Activated gamma-delta T cell treated with Interleukin-2 at 50 U/mL for 16 hours (primary cell): ENCODE data around the gene RAI1.

Source experiments
- DNase-seq: peaks from one replicate; pipeline ENCODE4 v3.0.0-alpha.2; 2020

The RAI1 gene

GRCh38 chr17:17819111-17819510 lies 137.9 kb downstream of the RAI1 start:
- DNase-seq, result no peak

DNA sequence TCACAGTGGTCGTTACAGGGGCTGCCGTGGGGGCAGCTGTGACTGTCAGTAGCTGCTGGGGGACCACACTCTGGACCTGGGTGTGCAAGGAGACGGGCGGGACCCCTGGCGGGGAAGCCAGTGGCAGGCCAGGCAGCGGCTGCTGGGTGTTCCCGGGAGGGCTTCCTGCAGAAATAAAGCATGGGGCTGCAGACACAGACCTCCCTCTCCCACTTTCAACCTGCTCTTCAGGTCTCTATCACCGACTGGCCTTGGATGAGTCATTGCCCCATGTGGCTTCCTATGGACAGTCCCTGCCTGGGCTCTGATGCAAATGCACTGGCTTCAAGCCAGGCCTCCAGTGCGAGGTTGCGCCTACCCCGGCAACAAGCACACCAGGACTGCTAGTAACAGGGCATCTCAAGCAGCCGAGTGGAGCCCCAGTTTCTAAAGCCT lies 138.3 kb downstream of the RAI1 start:
- peak; percentile 39 for DNase-seq

DNA sequence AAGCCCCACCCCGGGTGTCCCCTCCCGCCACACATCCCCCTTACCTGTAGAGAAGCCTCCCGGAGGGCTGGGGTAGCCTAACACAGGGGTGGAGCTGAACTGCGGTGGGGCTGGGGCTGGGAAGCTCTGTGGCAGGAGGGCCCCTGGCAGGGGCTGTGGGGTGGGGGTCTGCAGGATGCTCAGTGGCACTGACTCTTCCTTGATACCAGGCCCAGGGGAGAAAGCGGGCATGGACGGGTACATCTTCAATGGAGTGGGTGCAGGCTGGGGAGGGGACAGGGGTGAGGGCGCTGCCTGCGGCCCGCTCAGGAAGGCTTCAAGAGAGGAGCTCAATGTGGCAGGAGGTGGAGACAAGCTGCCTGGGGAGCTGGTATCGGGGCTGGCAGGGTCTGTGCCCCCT lies 138.8 kb downstream of the RAI1 start:
- no peak for DNase-seq

GRCh38 chr17:17820463-17821158 lies 139.4 kb downstream of the RAI1 start:
- DNase-seq, result no peak

GRCh38 chr17:17822189-17822588 lies 140.9 kb downstream of the RAI1 start:
- DNase-seq, result no peak

DNA sequence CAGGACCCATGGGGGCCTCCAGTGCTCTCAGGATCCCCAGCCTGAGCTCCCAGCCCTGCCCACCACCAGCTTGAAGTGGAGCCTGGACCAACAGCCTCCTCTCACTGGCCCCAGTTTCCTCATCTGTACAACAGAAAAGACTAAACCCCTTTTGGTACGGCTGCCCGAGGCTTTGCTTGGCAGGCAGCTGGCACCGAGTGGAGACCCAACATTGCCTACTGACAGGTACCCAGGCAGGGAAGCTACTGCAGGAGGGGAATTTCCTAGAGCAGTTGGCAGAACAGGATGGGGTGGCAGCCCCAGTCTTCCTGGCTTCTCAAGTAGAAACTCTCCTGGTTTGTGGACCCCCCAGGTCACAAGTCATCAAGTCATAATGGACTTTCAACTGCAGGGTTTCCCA lies 141.4 kb downstream of the RAI1 start:
- DNase-seq, result no peak

DNA sequence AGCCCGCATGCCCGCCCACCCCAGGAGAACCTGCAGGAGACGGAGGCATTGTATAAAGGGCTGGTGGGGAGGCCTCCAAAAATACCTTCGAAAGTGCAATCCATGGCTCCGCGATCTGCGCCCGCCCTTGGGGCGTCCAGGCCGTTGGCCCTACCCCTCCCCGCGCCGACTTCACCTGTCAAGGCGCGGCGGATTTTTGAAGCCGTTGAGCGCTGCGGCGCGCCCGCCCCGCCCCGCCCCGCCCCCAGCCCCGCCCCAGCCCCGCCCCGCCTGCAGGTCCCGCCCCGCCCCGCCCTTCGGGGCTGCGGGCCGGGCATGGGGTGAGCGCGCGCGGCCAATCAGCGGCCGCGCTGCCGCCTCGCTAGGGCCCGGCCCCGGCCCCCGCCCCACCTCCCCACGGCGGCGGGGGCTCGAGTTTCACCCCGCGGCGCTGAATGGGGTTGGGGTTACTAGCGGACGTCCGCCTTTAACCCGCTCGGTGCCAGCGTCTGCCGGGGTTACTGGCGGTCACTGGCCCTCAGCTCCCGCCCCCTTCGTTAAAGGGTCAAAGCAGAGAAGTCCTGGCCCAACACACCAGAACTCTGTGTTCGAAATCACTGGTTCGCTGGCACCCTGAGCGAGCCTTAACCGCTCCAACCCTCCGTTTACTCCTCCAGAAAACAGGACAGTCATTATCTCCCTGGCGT lies 142.3 kb downstream of the RAI1 start:
- peak; percentile 72 for DNase-seq

- DNase-seq, result no peak
Observed at GRCh38 chr17:17824119-17824782, 143.0 kb downstream of the RAI1 start.

DNA sequence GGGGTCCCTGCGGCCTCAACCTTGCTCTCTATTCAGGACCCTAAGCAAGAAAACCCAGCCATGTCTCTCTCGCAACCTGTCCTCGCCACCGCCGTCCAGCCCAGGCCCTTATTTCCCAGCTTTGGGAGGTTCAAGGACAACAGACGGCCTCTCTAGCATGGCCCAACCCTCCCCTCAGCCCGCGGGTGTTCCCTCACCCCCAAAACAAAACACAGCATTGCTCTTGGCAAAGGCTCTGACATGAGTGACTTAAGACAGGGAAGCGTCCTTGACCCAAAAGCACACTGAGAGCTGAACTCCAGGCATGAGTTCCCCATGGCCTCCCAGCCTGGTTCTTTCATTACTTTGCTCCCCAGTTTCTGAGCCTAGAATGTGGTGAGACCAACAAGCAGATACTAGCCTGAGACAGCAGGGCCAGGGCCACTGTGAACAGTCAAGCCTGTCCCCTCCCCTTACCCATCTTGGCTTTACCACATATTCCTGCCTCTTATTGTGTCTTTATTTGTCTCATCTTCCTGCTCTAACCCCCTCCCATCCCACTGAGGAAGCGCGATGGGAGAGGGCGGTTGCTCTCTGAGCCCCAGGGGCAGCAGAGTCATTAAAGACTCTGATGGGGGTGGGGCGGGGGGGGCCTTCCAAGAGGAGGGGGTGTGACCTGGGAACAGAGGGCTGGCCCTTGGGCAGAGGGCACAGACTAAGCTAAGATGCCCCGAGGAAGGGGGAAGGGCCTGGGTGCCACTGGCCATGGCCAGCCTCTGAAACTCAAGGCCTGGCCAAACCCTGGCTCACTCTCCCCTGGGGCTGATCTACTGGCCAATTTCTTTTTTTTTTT lies 143.7 kb downstream of the RAI1 start:
- DNase-seq, result no peak

GRCh38 chr17:17826342-17826713 lies 145.1 kb downstream of the RAI1 start:
- DNase-seq, result no peak

DNA sequence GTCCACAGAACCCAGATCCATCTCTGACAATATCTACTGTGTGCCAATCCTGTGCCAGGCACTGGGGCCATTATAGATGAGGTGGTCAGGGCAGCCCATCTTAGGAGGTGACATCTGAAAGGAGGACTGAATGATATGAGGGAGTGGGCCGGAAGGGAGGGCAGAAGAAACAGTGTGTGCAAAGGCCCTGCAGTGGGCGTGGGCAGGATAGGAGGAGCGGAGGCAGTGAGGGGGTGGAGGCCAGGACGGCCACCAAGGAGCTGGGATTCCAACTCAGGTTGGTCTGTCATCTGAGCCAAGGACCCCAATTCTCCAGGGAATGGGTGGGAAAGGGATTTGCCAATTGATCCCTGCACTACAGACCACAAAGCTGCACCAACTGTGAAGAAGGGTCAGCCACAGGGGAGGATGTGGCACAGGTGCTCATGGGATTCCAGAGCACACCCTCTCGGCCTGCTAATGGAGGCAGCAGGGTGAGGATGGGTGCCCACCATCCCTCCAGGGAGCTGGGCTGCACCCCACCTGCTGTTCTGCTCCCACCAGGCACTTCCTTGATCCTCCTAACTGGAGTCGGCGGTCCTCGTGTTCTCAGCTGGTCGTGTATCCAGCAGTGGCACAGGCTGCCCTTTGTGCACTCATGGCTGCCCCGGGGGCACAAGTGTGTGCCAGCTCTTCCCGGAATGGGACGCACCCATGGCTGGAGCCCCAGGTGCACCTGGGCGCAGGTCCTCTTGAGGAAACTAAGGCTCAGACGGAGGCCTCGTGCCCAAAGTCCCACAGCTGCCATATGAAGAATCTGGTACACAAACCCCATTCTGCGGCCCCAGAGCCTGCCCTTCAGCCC lies 145.9 kb downstream of the RAI1 start:
- DNase-seq, result no peak

DNA sequence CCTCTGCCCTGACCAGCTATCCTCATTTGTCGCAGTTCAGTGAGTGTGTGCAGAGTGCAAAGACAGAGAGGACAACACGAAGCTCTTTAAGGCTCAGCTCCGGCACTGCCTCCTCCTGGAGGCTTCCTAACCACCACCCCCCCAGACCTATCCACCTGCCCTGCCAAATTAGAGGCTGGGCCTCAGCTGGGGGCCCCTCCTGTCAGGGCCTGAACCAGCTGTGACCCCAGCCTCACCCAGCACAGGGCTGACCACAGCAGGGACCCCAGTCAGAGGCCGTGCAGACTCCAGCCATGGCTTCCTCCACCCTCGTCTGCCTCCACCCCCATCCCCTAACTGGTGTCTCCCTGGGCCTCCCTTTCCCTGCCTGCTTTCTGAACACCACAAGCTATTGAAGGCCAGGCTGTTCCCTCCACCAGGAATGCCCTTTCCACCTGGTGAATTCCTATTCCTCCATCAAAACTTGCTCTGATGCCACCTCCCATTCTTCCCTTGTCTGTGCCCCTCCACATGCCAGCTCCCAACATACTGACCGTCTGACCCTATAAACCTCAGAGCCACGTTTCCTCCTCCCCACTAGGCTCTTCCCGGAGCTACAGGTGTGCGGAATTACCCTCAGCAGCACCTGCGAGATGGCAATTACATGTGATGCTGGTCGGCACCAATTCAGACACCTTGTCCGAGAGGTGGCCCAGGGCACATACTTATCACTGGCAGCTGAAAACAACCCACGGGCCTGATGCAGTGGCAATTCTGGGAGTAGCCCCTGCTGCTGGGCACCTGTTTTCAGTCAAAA lies 146.8 kb downstream of the RAI1 start:
- no peak for DNase-seq

- no peak for DNase-seq
Observed at GRCh38 chr17:17830269-17830567, 149.0 kb downstream of the RAI1 start.

DNA sequence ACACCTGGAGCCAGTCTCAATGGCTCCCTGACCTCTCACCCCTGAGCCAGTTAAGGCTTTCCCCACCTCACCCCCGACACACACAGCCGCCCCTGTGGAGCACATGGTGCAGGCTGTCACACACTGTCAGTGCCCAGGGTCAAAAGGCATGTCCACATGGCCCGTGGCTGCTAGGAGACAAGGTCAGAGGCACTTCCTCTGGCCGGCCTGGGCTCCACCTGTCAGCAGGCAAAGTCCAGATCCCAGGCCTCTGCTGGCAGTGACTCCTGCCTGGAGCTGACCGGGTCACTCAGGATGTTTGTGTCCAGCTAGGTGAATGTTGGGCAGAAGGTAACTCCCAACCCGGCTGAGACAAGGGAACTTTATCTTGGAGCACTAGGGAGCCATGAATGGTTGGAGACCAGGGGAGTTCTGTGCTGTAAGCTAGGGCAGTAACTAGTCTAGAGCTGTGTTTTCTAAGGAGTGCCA lies 149.5 kb downstream of the RAI1 start:
- DNase-seq, result no peak

DNA sequence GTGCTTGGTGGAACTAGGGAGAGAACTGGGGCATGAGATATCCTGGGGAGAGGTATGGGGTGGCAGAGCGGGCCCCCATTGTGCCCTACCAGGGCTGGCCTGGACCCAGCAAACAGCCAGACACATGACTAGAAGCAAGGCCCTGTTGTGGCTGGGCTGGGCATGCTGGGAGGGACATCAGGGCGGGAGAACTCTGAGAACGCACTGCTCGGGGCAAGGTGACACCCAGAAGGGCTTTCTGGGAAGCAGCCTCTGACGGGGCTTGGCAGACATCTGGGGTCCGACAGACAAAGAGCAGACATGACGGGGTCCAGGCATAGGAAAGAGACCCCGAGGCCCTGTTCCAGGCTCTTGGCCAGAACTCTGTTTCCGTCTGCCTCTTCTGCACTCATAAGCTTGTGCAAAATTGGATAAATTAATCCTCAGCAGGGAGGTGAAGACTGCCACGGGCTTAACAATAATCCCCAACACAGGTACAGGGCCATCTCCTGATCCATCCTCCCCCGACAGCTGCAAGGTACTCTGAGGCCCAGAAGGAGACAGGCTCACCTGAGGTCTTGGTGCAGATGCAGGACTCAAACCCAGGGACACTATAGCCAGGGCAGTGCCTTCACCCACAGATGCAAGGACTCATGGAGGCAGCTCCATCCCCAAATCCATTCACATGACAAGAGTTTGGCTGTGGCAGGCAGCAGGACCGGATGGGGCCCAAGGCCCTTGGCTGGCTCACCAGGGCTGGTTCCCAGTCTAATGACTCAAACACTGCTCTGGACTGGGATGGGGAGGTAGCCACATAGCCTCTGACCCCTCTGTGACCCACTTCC lies 150.2 kb downstream of the RAI1 start:
- DNase-seq, result no peak

- DNase-seq, result no peak
Observed at GRCh38 chr17:17832032-17832363, 150.7 kb downstream of the RAI1 start.

GRCh38 chr17:17833658-17834357 lies 152.6 kb downstream of the RAI1 start:
- no peak for DNase-seq

GRCh38 chr17:17834974-17835373 lies 153.7 kb downstream of the RAI1 start:
- DNase-seq, result no peak

GRCh38 chr17:17835415-17836249 lies 154.4 kb downstream of the RAI1 start:
- DNase-seq, result no peak
